Upper lobe of right lung (tissue), 1 donor: ENCODE results near the gene SMYD1. TPM values are rescaled to one million over a fixed set of nuclear protein-coding genes. Genes with fewer than 3 reads are reported as not detected.

Experiments
- ATAC-seq: fragments of 200-7000 bp; cut with Tn5 transposase; one replicate; pipeline ENCODE4 v1.9.1; 2020; ENCODE audit warnings: mild to moderate bottlenecking, moderate library complexity
- DNase-seq: peaks from one replicate; pipeline ENCODE4 v3.0.0-alpha.2; 2020
- H3K27ac ChIP-seq: fragments of 200-600 bp; one replicate; pipeline ENCODE4 v1.8.0; 2022
- H3K27me3 ChIP-seq: fragments of 200-600 bp; one replicate; pipeline ENCODE4 v1.8.0; 2022; ENCODE audit warnings: mild to moderate bottlenecking
- H3K36me3 ChIP-seq: fragments of 200-600 bp; one replicate; pipeline ENCODE4 v1.8.0; 2022
- H3K4me1 ChIP-seq: fragments of 200-600 bp; one replicate; pipeline ENCODE4 v1.8.0; 2022
- H3K4me3 ChIP-seq: fragments of 200-600 bp; one replicate; pipeline ENCODE4 v1.8.0; 2022; ENCODE audit warnings: mild to moderate bottlenecking
- H3K9me3 ChIP-seq: fragments of 200-600 bp; one replicate; pipeline ENCODE4 v1.8.0; 2022
- CTCF ChIP-seq: fragments of 200-600 bp; IDR thresholded peaks from one replicate; pipeline ENCODE4 v1.8.0; 2022; ENCODE audit warnings: antibody characterized with exemption
- intact Hi-C: fragments of 100-400 bp; cut with DNase I; formaldehyde crosslinking; loops from one replicate; pipeline ENCODE4 v1.11.0; 2022
- total RNA-seq: library from RNA; stranded (reverse); fragmentation: NEBNext Ultra II Directional; extraction: Animal tissue kit (Norgen Biotek cat#: 25700); gene quantifications from one replicate; pipeline ENCODE4 v1.2.1, GENCODE V29; 2021
- donor health status: DM: no; HTN: yes; CAD: no; lungs with severe emphysema.

SMYD1 gene
- total RNA-seq, 1 donor from 2014 or later: not detected

- no peak overlapping the region for H3K4me3 ChIP-seq
- no peaks in the 10 kb centered on the region for H3K9me3 ChIP-seq
- H3K4me1 ChIP-seq: no peaks in the 10 kb centered on the region
- intact Hi-C loops: no loop called here
- no peak overlapping the region for H3K27ac ChIP-seq
- ATAC-seq (no peak), DNase-seq (no peak)
- no peak for TF ChIP-seq CTCF
- no peaks in the 10 kb centered on the region for H3K27me3 ChIP-seq
- H3K36me3 ChIP-seq: peaks cover 64% of the 10 kb centered on the region
Measured at GRCh38 chr2:88027697-88028389, 39.8 kb upstream of the SMYD1 start.

- DNase-seq: no peak
- no peaks in the 10 kb centered on the region for H3K4me1 ChIP-seq
- no peak overlapping the region for H3K4me3 ChIP-seq
- no peak for TF ChIP-seq CTCF
- no peaks in the 10 kb centered on the region for H3K9me3 ChIP-seq
- ATAC-seq: no peak
- H3K27ac ChIP-seq: no peak overlapping the region
- intact Hi-C loops: no loop called here
- H3K27me3 ChIP-seq: no peaks in the 10 kb centered on the region
- peaks cover 75% of the 10 kb centered on the region for H3K36me3 ChIP-seq
Measured at GRCh38 chr2:88028931-88029330, 38.7 kb upstream of the SMYD1 start.

- Histone ChIP-seq H3K27me3 (no peaks in the 10 kb centered on the region), H3K36me3 (peaks cover 81% of the 10 kb centered on the region), H3K9me3 (no peaks in the 10 kb centered on the region), H3K4me1 (no peaks in the 10 kb centered on the region), H3K27ac (no peak overlapping the region), H3K4me3 (no peak overlapping the region)
- ATAC-seq: no peak
- no peak for TF ChIP-seq CTCF
- no peak for DNase-seq
- intact Hi-C loops: no loop called here
Measured at GRCh38 chr2:88032070-88032702, 35.4 kb upstream of the SMYD1 start.

- no peaks in the 10 kb centered on the region for H3K9me3 ChIP-seq
- peaks cover 44% of the 10 kb centered on the region for H3K36me3 ChIP-seq
- no peak overlapping the region for H3K4me3 ChIP-seq
- no peaks in the 10 kb centered on the region for H3K27me3 ChIP-seq
- ATAC-seq (no peak), DNase-seq (no peak)
- no peaks in the 10 kb centered on the region for H3K4me1 ChIP-seq
- intact Hi-C loops: no loop called here
- TF ChIP-seq CTCF: no peak
- H3K27ac ChIP-seq: no peak overlapping the region
Measured at GRCh38 chr2:88036182-88036581, 31.4 kb upstream of the SMYD1 start.

- no peaks in the 10 kb centered on the region for H3K27me3 ChIP-seq
- no peaks in the 10 kb centered on the region for H3K9me3 ChIP-seq
- intact Hi-C loops: no loop called here
- TF ChIP-seq CTCF: no peak
- H3K36me3 ChIP-seq: peaks cover 40% of the 10 kb centered on the region
- no peak overlapping the region for H3K4me3 ChIP-seq
- H3K4me1 ChIP-seq: no peaks in the 10 kb centered on the region
- DNase-seq (no peak), ATAC-seq (no peak)
- H3K27ac ChIP-seq: no peak overlapping the region
Measured at GRCh38 chr2:88036606-88037005, 31.0 kb upstream of the SMYD1 start.
